IMR-90 (cell line): ENCODE data around the gene OVCA2. TPM values are rescaled to one million over a fixed set of nuclear protein-coding genes. Genes with fewer than 3 reads are reported as not detected.

Experiments used
- ATAC-seq: fragments of 200-7000 bp; cut with Tn5 transposase; 2 replicates; pipeline ENCODE4 v1.9.1; 2020; ENCODE audit warnings: low read depth, mild to moderate bottlenecking, moderate library complexity
- BruUV-seq: library from RNA; stranded (reverse); fragments of 400-500 nt; replicated peaks from 2 replicates; lab custom pipeline; 2021; lab: Mats Ljungman, UMichigan
- CTCF ChIA-PET: fragments of 300-600 bp; formaldehyde crosslinking; extraction: SDS; loops from one replicate; lab custom pipeline; 2021; ENCODE audit warnings: antibody characterized with exemption; lab: Yijun Ruan, JAX
- POLR2A ChIA-PET: fragments of 300-600 bp; sonication (Branson Sonifier 250); formaldehyde crosslinking; loops from one replicate; lab custom pipeline; 2022; ENCODE audit warnings: antibody characterized with exemption; ENCODE audit not compliant: unreplicated experiment; lab: Charles Lee
- DNase-seq: peaks from one replicate; pipeline ENCODE4 v3.0.0; 2013
- H2AFZ ChIP-seq: replicated peaks from 2 replicates; pipeline ENCODE3; 2013; ENCODE audit warnings: low read length, mild to moderate bottlenecking; ENCODE audit not compliant: poor library complexity
- H2AK5ac ChIP-seq: 2 replicates; pipeline ENCODE4 v1.6.1; 2013; ENCODE audit warnings: low read depth, low read length, inconsistent platforms
- H2AK9ac ChIP-seq: replicated peaks from 2 replicates; pipeline ENCODE3; 2013; ENCODE audit warnings: mild to moderate bottlenecking, low read depth, low read length, moderate library complexity; ENCODE audit not compliant: poor library complexity
- H2BK120ac ChIP-seq: 2 replicates; pipeline ENCODE4 v1.6.1; 2013; ENCODE audit warnings: low read depth, low read length, inconsistent platforms
- H2BK15ac ChIP-seq: 3 replicates; pipeline ENCODE4 v1.6.1; 2013; ENCODE audit warnings: low read depth, low read length, inconsistent platforms
- H2BK20ac ChIP-seq: 2 replicates; pipeline ENCODE4 v1.6.1; 2013; ENCODE audit warnings: low read depth, mild to moderate bottlenecking, inconsistent platforms, low read length, moderate library complexity
- H2BK5ac ChIP-seq: 2 replicates; pipeline ENCODE4 v1.6.1; 2013; ENCODE audit warnings: mild to moderate bottlenecking, low read depth, low read length, inconsistent platforms; ENCODE audit not compliant: poor library complexity, severe bottlenecking
- H3K14ac ChIP-seq: replicated peaks from 2 replicates; pipeline ENCODE4 v1.6.1; 2013; ENCODE audit warnings: low read depth, low read length, inconsistent platforms
- H3K18ac ChIP-seq: 2 replicates; pipeline ENCODE4 v1.6.1; 2013; ENCODE audit warnings: low read depth, low read length, control low read depth
- H3K23ac ChIP-seq: 2 replicates; pipeline ENCODE4 v1.6.1; 2013; ENCODE audit warnings: low read depth, low read length, inconsistent platforms
- H3K27ac ChIP-seq: 2 replicates; pipeline ENCODE4 v1.5.1; 2013; ENCODE audit warnings: mild to moderate bottlenecking, control low read depth, low read length; ENCODE audit not compliant: insufficient read depth
- H3K27me3 ChIP-seq: 2 replicates; pipeline ENCODE4 v1.6.1; 2013; ENCODE audit warnings: low read length; ENCODE audit not compliant: control insufficient read depth, insufficient read depth
- H3K36me3 ChIP-seq: 2 replicates; pipeline ENCODE4 v1.6.1; 2013; ENCODE audit warnings: low read length, mixed read lengths; ENCODE audit not compliant: control insufficient read depth, insufficient read depth
- H3K4ac ChIP-seq: 2 replicates; pipeline ENCODE4 v1.6.1; 2013; ENCODE audit warnings: low read depth, low read length, inconsistent platforms
- H3K4me1 ChIP-seq: 2 replicates; pipeline ENCODE4 v1.6.1; 2013; ENCODE audit warnings: low read length, mixed read lengths; ENCODE audit not compliant: control insufficient read depth, insufficient read depth
- H3K4me2 ChIP-seq: 2 replicates; pipeline ENCODE4 v1.6.1; 2013; ENCODE audit warnings: low read depth, mild to moderate bottlenecking, control low read depth, low read length, moderate library complexity
- H3K4me3 ChIP-seq: 2 replicates; pipeline ENCODE4 v1.5.1; 2013; ENCODE audit warnings: low read depth, mild to moderate bottlenecking, control low read depth, low read length, moderate library complexity; ENCODE audit not compliant: insufficient read depth
- H3K56ac ChIP-seq: 2 replicates; pipeline ENCODE4 v1.6.1; 2013; ENCODE audit warnings: low read length, inconsistent platforms; ENCODE audit not compliant: insufficient read depth; ENCODE audit errors: extremely low read depth
- H3K79me1 ChIP-seq, 2 experiments: 2 replicates each; pipeline ENCODE4 v1.6.1; 2013; ENCODE audit warnings: low read length in 2 of 2, inconsistent platforms in 1 of 2, low read depth in 1 of 2
- H3K9ac ChIP-seq: 2 replicates; pipeline ENCODE4 v1.6.1; 2013; ENCODE audit warnings: low read depth, low read length, control low read depth
- H3K9me1 ChIP-seq: 2 replicates; pipeline ENCODE4 v1.6.1; 2013; ENCODE audit warnings: low read length, inconsistent platforms; ENCODE audit not compliant: insufficient read depth
- H3K9me3 ChIP-seq: 2 replicates; pipeline ENCODE4 v1.6.1; 2013; ENCODE audit warnings: low read length; ENCODE audit not compliant: control insufficient read depth, insufficient read depth
- H4K20me1 ChIP-seq: 2 replicates; pipeline ENCODE4 v1.6.1; 2013; ENCODE audit warnings: low read length, inconsistent platforms; ENCODE audit not compliant: insufficient read depth
- H4K5ac ChIP-seq: 2 replicates; pipeline ENCODE4 v1.6.1; 2013; ENCODE audit warnings: mild to moderate bottlenecking, low read depth, low read length, control low read depth
- H4K8ac ChIP-seq, 2 experiments: 2 replicates each; pipeline ENCODE4 v1.6.1; 2013; ENCODE audit warnings: low read depth in 2 of 2, low read length in 2 of 2, control low read depth in 1 of 2, inconsistent platforms in 1 of 2
- H4K91ac ChIP-seq: 2 replicates; pipeline ENCODE4 v1.6.1; 2013; ENCODE audit warnings: low read depth, low read length, inconsistent platforms; ENCODE audit not compliant: insufficient read depth
- CEBPB ChIP-seq: IDR thresholded peaks from 2 replicates; pipeline ENCODE4 v1.6.1; 2012; ENCODE audit warnings: low read depth, low read length, improper control_type of control experiment
- MAFK ChIP-seq: IDR thresholded peaks from 2 replicates; pipeline ENCODE4 v1.6.1; 2012; ENCODE audit warnings: low read depth, low read length, improper control_type of control experiment
- MAZ ChIP-seq: IDR thresholded peaks from 2 replicates; pipeline ENCODE4 v1.6.1; 2012; ENCODE audit warnings: low read depth, mild to moderate bottlenecking, low read length, improper control_type of control experiment, moderate library complexity, borderline replicate concordance
- MXI1 ChIP-seq: IDR thresholded peaks from 2 replicates; pipeline ENCODE4 v1.6.1; 2012; ENCODE audit warnings: low read depth, mild to moderate bottlenecking, low read length, moderate library complexity, borderline replicate concordance
- NFE2L2 ChIP-seq: fragments of 150-350 bp; IDR thresholded peaks from 2 replicates; pipeline ENCODE4 v1.6.1; 2016; ENCODE audit warnings: low read depth, mild to moderate bottlenecking, low read length
- POLR2A ChIP-seq: IDR thresholded peaks from 2 replicates; pipeline ENCODE4 v1.6.1; 2012; ENCODE audit warnings: mild to moderate bottlenecking, low read depth, low read length
- RFX5 ChIP-seq: IDR thresholded peaks from 2 replicates; pipeline ENCODE4 v1.8.0; 2012; ENCODE audit warnings: low read depth, mild to moderate bottlenecking, low read length, moderate library complexity
- WGBS, 2 experiments: methylation state at CpG; one replicate each; pipeline versions ENCODE4 v1.1.5 to v1.1.7; 2013; ENCODE audit warnings: missing lambda C conversion rate in 2 of 2; ENCODE audit not compliant: insufficient read length in 1 of 2; ENCODE audit errors: extremely low coverage in 2 of 2; 5-methylcytosine and 5-hydroxymethylcytosine counted together
- dilution Hi-C: fragments of 300-500 bp; cut with HindIII; formaldehyde crosslinking; loops from one replicate; pipeline ENCODE4 v1.14.3; 2018; ENCODE audit warnings: low sequenced_read_pairs; ENCODE audit not compliant: unreplicated experiment
- in situ Hi-C: fragments of 300-500 bp; cut with MboI; formaldehyde crosslinking; loops from 3 replicates; pipeline ENCODE4 v1.14.3; 2019; ENCODE audit warnings: low sequenced_read_pairs, inconsistent platforms, mixed read lengths
- intact Hi-C: fragments of 100-400 bp; cut with micrococcal nuclease; formaldehyde crosslinking; loops from 2 replicates; pipeline ENCODE4 v1.10.0; 2022
- polyA plus RNA-seq, 3 experiments: library from polyadenylated mRNA; depleted of rRNA; stranded (reverse); fragments of >200 nt; gene quantifications; 2 replicates each; pipeline ENCODE4 v1.2.3, GENCODE V29; 2012; ENCODE audit warnings: low replicate concordance in 1 of 3
- total RNA-seq: library from RNA; depleted of rRNA; stranded (reverse); fragments of >200 nt; gene quantifications from 2 replicates; pipeline ENCODE4 v1.2.3, GENCODE V29; 2012
- TF ChIP-seq, protein P1 (sequence below): fragments of 150-350 bp; IDR thresholded peaks from 2 replicates; pipeline ENCODE4 v1.6.1; 2016; ENCODE audit warnings: low read depth, mild to moderate bottlenecking, low read length, moderate library complexity, borderline replicate concordance
- TF ChIP-seq, protein P2 (sequence below): conservative IDR thresholded peaks from 2 replicates; pipeline ENCODE4 v1.5.1; 2012; ENCODE audit warnings: mild to moderate bottlenecking, low read depth, low read length, improper control_type of control experiment
- TF ChIP-seq, protein P3 (sequence below): fragments of 150-350 bp; IDR thresholded peaks from 2 replicates; pipeline ENCODE4 v1.6.1; 2017; ENCODE audit warnings: mild to moderate bottlenecking, antibody characterized with exemption, low read length, low read depth

OVCA2 gene
- total and polyA plus RNA-seq, 2 of the 4 experiments (the other 2 are of a cell fraction) = 38.7 to 46.9 TPM

DNA sequence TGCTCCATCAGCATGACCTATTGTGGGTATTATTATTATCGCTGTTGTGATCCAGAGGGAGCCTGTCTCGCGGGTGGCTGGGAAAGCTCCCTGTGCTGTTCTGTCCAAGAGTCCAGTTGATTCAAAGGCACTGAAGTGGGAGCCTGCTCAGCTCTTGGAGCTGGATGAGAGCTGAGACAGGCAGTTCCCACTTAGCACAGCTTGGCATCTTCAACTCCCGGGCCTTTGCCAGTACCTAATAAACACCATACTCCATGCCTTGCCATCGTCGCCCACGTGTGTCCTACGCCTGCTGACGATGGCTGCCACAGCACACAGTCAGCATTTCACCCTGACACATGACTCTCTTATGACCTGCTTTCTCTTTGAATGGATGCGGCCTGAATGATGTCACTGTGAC is 49.3 kb upstream of the OVCA2 start:
- Histone ChIP-seq H2AFZ (no peak overlapping the region), H2AK5ac (no peak overlapping the region), H3K4ac (no peak overlapping the region), H3K4me2 (no peak overlapping the region), H3K23ac (no peak overlapping the region), H4K20me1 (no peaks in the 10 kb centered on the region), H3K79me1 (no peaks in the 10 kb centered on the region), H4K8ac (no peak overlapping the region), H3K14ac (no peak overlapping the region), H3K9me1 (peaks cover 7% of the 10 kb centered on the region), H3K18ac (no peak overlapping the region), H2BK5ac (no peak overlapping the region), H2BK15ac (no peak overlapping the region), H2AK9ac (no peak overlapping the region), H3K27ac (no peak overlapping the region), H3K9ac (no peak overlapping the region), H2BK20ac (no peak overlapping the region), H3K56ac (no peak overlapping the region), H4K5ac (no peak overlapping the region), H3K27me3 (peaks cover 15% of the 10 kb centered on the region), H2BK120ac (no peak overlapping the region), H3K4me1 (peaks cover 8% of the 10 kb centered on the region; the same call in 1 of the 2 replicates), H3K4me3 (no peak overlapping the region), H3K9me3 (no peaks in the 10 kb centered on the region), H3K36me3 (no peaks in the 10 kb centered on the region), H4K91ac (no peak overlapping the region)
- WGBS, 2 experiments = 94% methylated on average over 6 of the region's 10 CpGs; no CpG with 5 or more reads in 1 of the 2 experiments
- in situ Hi-C loops = no loop called here
- dilution Hi-C loops = no loop called here
- DNase-seq = no peak
- POLR2A ChIA-PET = no interaction called here
- TF ChIP-seq MXI1 (no peak), CEBPB (no peak), RFX5 (no peak), NFE2L2 (no peak), MAZ (no peak), MAFK (no peak), POLR2A (no peak)
- TF ChIP-seq, protein P1, sequence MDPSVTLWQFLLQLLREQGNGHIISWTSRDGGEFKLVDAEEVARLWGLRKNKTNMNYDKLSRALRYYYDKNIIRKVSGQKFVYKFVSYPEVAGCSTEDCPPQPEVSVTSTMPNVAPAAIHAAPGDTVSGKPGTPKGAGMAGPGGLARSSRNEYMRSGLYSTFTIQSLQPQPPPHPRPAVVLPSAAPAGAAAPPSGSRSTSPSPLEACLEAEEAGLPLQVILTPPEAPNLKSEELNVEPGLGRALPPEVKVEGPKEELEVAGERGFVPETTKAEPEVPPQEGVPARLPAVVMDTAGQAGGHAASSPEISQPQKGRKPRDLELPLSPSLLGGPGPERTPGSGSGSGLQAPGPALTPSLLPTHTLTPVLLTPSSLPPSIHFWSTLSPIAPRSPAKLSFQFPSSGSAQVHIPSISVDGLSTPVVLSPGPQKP = no peak
- TF ChIP-seq, protein P2, sequence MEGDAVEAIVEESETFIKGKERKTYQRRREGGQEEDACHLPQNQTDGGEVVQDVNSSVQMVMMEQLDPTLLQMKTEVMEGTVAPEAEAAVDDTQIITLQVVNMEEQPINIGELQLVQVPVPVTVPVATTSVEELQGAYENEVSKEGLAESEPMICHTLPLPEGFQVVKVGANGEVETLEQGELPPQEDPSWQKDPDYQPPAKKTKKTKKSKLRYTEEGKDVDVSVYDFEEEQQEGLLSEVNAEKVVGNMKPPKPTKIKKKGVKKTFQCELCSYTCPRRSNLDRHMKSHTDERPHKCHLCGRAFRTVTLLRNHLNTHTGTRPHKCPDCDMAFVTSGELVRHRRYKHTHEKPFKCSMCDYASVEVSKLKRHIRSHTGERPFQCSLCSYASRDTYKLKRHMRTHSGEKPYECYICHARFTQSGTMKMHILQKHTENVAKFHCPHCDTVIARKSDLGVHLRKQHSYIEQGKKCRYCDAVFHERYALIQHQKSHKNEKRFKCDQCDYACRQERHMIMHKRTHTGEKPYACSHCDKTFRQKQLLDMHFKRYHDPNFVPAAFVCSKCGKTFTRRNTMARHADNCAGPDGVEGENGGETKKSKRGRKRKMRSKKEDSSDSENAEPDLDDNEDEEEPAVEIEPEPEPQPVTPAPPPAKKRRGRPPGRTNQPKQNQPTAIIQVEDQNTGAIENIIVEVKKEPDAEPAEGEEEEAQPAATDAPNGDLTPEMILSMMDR = no peak
- TF ChIP-seq, protein P3, sequence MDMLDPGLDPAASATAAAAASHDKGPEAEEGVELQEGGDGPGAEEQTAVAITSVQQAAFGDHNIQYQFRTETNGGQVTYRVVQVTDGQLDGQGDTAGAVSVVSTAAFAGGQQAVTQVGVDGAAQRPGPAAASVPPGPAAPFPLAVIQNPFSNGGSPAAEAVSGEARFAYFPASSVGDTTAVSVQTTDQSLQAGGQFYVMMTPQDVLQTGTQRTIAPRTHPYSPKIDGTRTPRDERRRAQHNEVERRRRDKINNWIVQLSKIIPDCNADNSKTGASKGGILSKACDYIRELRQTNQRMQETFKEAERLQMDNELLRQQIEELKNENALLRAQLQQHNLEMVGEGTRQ = no peak
- intact Hi-C loops = no loop called here
- BruUV-seq = no TSS peak
- ATAC-seq = no peak
- CTCF ChIA-PET = no interaction called here
